KMS-11 (cell line): Measurements from ENCODE around the gene DOC2A.

Experiments used
- H2AFZ ChIP-seq: fragments of 200-600 bp; sonication (generic); 2 replicates; pipeline ENCODE4 v1.6.1; 2016; ENCODE audit warnings: antibody characterized with exemption, mixed run types, low read depth
- H3K27ac ChIP-seq: fragments of 200-600 bp; sonication (generic); 2 replicates; pipeline ENCODE4 v1.6.1; 2016; ENCODE audit warnings: mild to moderate bottlenecking, mixed run types
- H3K27me3 ChIP-seq: fragments of 200-600 bp; sonication (generic); 2 replicates; pipeline ENCODE4 v1.6.1; 2017; ENCODE audit warnings: mild to moderate bottlenecking, low read depth, mixed run types, moderate library complexity; ENCODE audit not compliant: insufficient read depth
- H3K36me3 ChIP-seq: fragments of 200-600 bp; sonication (generic); 2 replicates; pipeline ENCODE4 v1.6.1; 2017; ENCODE audit warnings: mild to moderate bottlenecking, mixed run types; ENCODE audit not compliant: insufficient read depth
- H3K4me1 ChIP-seq: fragments of 200-600 bp; sonication (generic); 2 replicates; pipeline ENCODE4 v1.6.1; 2016; ENCODE audit warnings: mild to moderate bottlenecking, low read depth, mixed run types; ENCODE audit not compliant: poor library complexity, severe bottlenecking
- H3K4me2 ChIP-seq: fragments of 200-600 bp; sonication (generic); 2 replicates; pipeline ENCODE4 v1.7.0; 2016; ENCODE audit warnings: mild to moderate bottlenecking, mixed run types
- H3K4me3 ChIP-seq: fragments of 200-600 bp; sonication (generic); IDR thresholded peaks from 2 replicates; pipeline ENCODE4 v1.6.1; 2017; ENCODE audit warnings: low read depth, low read length, mixed read lengths; ENCODE audit not compliant: insufficient read depth
- H3K79me2 ChIP-seq: fragments of 200-600 bp; sonication (generic); 2 replicates; pipeline ENCODE4 v1.6.1; 2016; ENCODE audit warnings: low read depth, mixed run types; ENCODE audit not compliant: insufficient read depth
- H3K9ac ChIP-seq: fragments of 200-600 bp; sonication (generic); 2 replicates; pipeline ENCODE4 v1.6.1; 2016; ENCODE audit warnings: mild to moderate bottlenecking, mixed run types
- H4K20me1 ChIP-seq: fragments of 200-600 bp; sonication (generic); 2 replicates; pipeline ENCODE4 v1.6.1; 2016; ENCODE audit warnings: mild to moderate bottlenecking, mixed run types; ENCODE audit not compliant: insufficient read depth
- TF ChIP-seq, protein P1 (sequence below): fragments of 200-600 bp; sonication (generic); conservative IDR thresholded peaks from 2 replicates; pipeline ENCODE4 v1.6.1; 2017; ENCODE audit warnings: low read depth, mild to moderate bottlenecking, antibody characterized with exemption, low read length, moderate library complexity, mixed read lengths

Gene DOC2A

DNA sequence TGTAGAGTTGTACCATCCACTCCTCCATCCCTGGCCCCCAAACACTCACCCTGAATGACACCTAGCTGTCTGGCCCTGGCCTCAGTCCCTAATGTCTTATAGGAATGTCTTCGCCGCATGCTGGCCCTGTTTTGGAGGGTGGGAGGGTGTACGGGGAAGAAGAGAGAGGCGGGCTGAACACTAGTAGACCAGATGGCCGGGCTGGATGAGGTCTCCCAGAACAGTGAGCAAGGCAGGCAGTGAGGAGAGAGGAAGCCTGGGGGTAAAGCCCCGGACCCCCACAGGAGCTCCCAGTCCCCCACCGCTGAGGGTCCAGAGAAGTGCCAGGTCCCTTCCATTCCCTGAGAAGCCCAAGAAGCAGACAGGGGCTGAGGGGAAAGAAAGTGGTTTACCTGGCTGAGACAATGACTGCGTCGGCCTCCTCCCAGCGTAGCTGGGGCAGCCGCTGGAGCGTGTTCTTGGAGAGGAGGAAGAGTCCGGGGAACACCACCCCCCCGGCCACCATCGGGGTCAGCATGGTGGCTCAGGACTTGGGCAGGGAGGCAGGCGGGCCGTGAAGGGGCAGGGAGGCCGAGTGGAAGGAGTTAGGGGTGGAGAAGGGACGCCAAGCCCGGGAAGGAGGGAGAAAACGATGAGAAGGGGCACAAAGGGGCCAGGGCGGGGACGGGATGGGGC lies 19.3 kb upstream of the DOC2A start:
- no peaks in the 10 kb centered on the region for H3K36me3 ChIP-seq
- H3K4me1 ChIP-seq = peaks cover 3% of the 10 kb centered on the region
- no peak overlapping the region for H3K4me3 ChIP-seq
- H4K20me1 ChIP-seq = no peaks in the 10 kb centered on the region
- H3K9ac ChIP-seq = no peak overlapping the region
- H3K27me3 ChIP-seq = peaks cover 77% of the 10 kb centered on the region
- H3K4me2 ChIP-seq = no peak overlapping the region
- no peak overlapping the region for H3K27ac ChIP-seq
- TF ChIP-seq, protein P1, sequence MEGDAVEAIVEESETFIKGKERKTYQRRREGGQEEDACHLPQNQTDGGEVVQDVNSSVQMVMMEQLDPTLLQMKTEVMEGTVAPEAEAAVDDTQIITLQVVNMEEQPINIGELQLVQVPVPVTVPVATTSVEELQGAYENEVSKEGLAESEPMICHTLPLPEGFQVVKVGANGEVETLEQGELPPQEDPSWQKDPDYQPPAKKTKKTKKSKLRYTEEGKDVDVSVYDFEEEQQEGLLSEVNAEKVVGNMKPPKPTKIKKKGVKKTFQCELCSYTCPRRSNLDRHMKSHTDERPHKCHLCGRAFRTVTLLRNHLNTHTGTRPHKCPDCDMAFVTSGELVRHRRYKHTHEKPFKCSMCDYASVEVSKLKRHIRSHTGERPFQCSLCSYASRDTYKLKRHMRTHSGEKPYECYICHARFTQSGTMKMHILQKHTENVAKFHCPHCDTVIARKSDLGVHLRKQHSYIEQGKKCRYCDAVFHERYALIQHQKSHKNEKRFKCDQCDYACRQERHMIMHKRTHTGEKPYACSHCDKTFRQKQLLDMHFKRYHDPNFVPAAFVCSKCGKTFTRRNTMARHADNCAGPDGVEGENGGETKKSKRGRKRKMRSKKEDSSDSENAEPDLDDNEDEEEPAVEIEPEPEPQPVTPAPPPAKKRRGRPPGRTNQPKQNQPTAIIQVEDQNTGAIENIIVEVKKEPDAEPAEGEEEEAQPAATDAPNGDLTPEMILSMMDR = no peak
- no peaks in the 10 kb centered on the region for H3K79me2 ChIP-seq
- H2AFZ ChIP-seq = no peak overlapping the region

DNA sequence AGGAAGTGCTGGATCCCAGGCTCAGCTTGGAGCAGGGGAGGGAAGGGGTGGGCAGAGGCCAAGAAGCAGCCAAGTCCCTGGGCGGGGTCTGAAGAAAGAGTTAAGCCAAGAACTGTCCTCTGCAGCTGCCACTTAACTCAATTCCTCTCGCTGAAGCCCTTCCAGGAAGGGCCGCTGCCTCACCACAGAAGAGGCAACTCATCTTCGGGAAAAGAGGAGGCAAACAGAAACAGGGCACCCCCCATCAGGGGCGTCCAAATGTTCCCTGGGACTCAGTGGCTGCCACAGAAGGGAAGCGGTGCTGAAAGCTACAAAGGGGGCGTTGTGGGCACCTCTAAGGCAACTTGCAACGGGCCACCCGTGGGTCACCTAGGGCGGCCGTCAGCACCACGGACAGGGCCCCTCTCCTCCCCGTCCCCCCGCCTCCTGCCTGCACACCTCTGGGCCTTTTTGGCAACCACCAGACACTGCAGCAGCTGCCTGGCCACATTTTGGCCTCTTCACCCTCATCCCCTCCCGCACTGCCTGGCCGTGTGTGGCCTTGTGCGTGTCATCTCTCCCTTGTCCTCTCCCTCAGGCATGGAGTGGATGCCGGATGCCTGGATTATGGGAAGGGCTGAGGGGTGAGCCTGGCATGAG lies 17.7 kb upstream of the DOC2A start:
- Histone ChIP-seq H3K27me3 (peaks cover 85% of the 10 kb centered on the region), H2AFZ (no peak overlapping the region), H3K27ac (no peak overlapping the region), H3K4me1 (peaks cover 3% of the 10 kb centered on the region), H3K4me2 (no peak overlapping the region), H4K20me1 (no peaks in the 10 kb centered on the region), H3K36me3 (no peaks in the 10 kb centered on the region), H3K79me2 (no peaks in the 10 kb centered on the region), H3K9ac (no peak overlapping the region), H3K4me3 (no peak overlapping the region)
- TF ChIP-seq, protein P1 = no peak

DNA sequence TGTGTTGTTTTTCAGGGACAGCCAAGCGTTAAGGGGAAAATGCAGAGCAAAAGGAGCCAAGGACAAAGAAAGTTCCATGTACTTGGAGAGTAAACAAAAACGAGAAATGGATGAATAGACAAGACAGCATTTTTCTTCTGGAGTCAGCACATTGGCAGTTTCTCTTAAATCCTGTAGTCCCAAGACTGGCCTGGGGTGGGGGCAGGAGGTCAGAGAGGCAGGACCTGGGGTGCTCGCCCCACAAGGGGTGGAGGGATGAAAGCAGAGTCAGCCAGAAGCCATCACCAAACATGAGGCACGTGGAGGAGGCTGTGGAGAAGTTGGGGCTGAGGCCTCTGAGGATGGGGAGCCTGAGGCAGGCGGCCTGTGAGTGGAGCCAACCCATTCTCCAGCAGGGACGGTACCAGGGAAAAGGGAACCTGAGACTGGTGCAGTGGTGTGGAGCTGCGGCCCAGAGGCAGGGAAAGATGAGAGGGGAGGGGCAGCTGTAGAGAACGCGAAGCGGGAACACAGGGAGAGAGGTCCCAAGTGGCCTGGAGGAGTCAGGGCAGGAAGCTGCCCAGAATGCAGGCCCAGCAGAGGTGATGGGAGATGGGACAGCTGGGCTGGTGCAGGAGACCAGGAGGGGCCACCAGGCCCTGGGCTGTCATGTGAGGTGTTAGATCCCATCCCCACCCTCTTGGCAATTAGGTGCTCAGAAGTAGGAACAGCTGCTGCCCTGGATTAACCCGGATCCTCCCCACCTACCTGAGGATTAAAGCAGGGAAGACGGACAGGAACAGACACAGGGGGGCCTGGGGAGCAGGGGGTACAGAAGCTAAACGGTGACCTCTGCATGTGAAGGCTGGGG lies 17.0 kb upstream of the DOC2A start:
- Histone ChIP-seq H3K4me1 (peaks cover 3% of the 10 kb centered on the region), H4K20me1 (no peaks in the 10 kb centered on the region), H2AFZ (no peak overlapping the region), H3K9ac (no peak overlapping the region), H3K4me3 (no peak overlapping the region), H3K27me3 (peaks cover 93% of the 10 kb centered on the region), H3K36me3 (no peaks in the 10 kb centered on the region), H3K79me2 (no peaks in the 10 kb centered on the region), H3K27ac (no peak overlapping the region), H3K4me2 (no peak overlapping the region)
- TF ChIP-seq, protein P1 = no peak

DNA sequence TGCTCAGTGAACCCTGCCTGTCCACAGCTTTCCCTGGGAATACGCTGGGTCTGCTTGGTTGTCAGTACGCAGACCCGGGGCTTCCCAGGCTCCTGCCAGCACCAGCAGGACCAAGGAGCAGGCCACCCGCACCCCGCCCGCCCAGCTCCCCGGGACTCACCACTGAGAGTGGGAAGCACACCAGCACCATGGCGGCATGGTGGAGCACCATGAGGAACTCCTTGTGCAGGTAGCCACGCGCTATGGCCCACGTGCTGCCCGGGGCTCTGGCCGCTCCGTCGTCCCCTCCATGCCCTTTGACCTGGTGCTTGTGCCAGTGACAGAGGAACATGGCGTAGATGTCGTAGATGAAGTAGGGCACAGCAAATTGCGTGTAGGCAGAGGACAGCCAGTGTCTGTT lies 15.6 kb upstream of the DOC2A start:
- Histone ChIP-seq H3K4me1 (peaks cover 2% of the 10 kb centered on the region), H3K4me3 (no peak overlapping the region), H3K36me3 (no peaks in the 10 kb centered on the region), H3K27ac (no peak overlapping the region), H2AFZ (no peak overlapping the region), H3K4me2 (no peak overlapping the region), H3K27me3 (peaks cover 91% of the 10 kb centered on the region), H3K79me2 (no peaks in the 10 kb centered on the region), H4K20me1 (no peaks in the 10 kb centered on the region), H3K9ac (no peak overlapping the region)
- TF ChIP-seq, protein P1 = no peak
